ENCODE data around the gene KRTAP12-2. TPM values are rescaled to one million over a fixed set of nuclear protein-coding genes. Genes with fewer than 3 reads are reported as not detected.

KRTAP12-2 gene
- total and polyA plus RNA-seq, 10 of the 15 experiments (the other 5 are each of a cell fraction or from before 2014, with no cell fraction given): not detected

- Histone ChIP-seq H3K4me1 (ENCODE audit: control insufficient read depth, insufficient read depth, low read length) (no peaks in the 10 kb centered on the region), H3K36me3 (ENCODE audit: control insufficient read depth in 2 of 2, insufficient read depth in 2 of 2, low read length in 1 of 2) (no peaks in the 10 kb centered on the region), H3K4me2 (ENCODE audit: control insufficient read depth, insufficient read depth) (no peak overlapping the region), H3K79me2 (ENCODE audit: control insufficient read depth, insufficient read depth, low read length) (no peaks in the 10 kb centered on the region), H3K27me3 (replicated peaks in 1 of 2; ENCODE audit: control insufficient read depth in 2 of 2, insufficient read depth in 2 of 2, low read length in 1 of 2) (no peaks in the 10 kb centered on the region), H4K20me1 (ENCODE audit: control insufficient read depth, insufficient read depth) (no peaks in the 10 kb centered on the region), H2AFZ (ENCODE audit: control insufficient read depth, low read depth, low read length) (no peak overlapping the region), H3K9ac (ENCODE audit: control insufficient read depth, insufficient read depth, low read length) (no peak overlapping the region), H3K4me3 (no peak overlapping the region), H3K9me3 (replicated peaks; ENCODE audit: control insufficient read depth, insufficient read depth, low read length) (peaks cover 1% of the 10 kb centered on the region; the same call in 1 of the 3 replicates), H3K27ac (ENCODE audit: control insufficient read depth, insufficient read depth) (no peak overlapping the region)
- in situ Hi-C loops (cut with MboI): no loop called here
- RAD21 ChIA-PET (ENCODE audit: unreplicated experiment): no interaction called here
- FAIRE-seq: no peak
- intact Hi-C loops (cut with micrococcal nuclease; ENCODE audit: unreplicated experiment): no loop called here
- ATAC-seq: no peak
- WGBS (ENCODE audit: insufficient coverage, insufficient replicate concordance, low lambda C conversion rate, missing lambda C conversion rate): 31% methylated on average over 2 of the region's 2 CpGs
- no peak for DNase-seq (ENCODE audit: low read depth, low spot score)
- no peak for TF ChIP-seq RAD51 (IDR thresholded peaks at IDR 0.05)
- no peak for TF ChIP-seq JUND (IDR thresholded peaks at IDR 0.05; ENCODE audit: low read depth, low read length)
- no peak for TF ChIP-seq POLR2AphosphoS5 (IDR thresholded peaks at IDR 0.05; ENCODE audit: low read length)
- TF ChIP-seq NFIC (IDR thresholded peaks at IDR 0.05; ENCODE audit: low read depth, low read length): no peak
- TF ChIP-seq MAX (IDR thresholded peaks at IDR 0.05; ENCODE audit: low read depth, low read length): no peak
- TF ChIP-seq, protein P1, sequence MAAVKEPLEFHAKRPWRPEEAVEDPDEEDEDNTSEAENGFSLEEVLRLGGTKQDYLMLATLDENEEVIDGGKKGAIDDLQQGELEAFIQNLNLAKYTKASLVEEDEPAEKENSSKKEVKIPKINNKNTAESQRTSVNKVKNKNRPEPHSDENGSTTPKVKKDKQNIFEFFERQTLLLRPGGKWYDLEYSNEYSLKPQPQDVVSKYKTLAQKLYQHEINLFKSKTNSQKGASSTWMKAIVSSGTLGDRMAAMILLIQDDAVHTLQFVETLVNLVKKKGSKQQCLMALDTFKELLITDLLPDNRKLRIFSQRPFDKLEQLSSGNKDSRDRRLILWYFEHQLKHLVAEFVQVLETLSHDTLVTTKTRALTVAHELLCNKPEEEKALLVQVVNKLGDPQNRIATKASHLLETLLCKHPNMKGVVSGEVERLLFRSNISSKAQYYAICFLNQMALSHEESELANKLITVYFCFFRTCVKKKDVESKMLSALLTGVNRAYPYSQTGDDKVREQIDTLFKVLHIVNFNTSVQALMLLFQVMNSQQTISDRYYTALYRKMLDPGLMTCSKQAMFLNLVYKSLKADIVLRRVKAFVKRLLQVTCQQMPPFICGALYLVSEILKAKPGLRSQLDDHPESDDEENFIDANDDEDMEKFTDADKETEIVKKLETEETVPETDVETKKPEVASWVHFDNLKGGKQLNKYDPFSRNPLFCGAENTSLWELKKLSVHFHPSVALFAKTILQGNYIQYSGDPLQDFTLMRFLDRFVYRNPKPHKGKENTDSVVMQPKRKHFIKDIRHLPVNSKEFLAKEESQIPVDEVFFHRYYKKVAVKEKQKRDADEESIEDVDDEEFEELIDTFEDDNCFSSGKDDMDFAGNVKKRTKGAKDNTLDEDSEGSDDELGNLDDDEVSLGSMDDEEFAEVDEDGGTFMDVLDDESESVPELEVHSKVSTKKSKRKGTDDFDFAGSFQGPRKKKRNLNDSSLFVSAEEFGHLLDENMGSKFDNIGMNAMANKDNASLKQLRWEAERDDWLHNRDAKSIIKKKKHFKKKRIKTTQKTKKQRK (IDR thresholded peaks at IDR 0.05; ENCODE audit: low read depth, low read length): no peak
- no peak for TF ChIP-seq ATF3 (IDR thresholded peaks at IDR 0.05; ENCODE audit: borderline replicate concordance, extremely low read depth, low read depth, low read length)
- no peak for TF ChIP-seq SPI1 (IDR thresholded peaks at IDR 0.05; ENCODE audit: borderline replicate concordance, insufficient read depth, low read depth, low read length)
- TF ChIP-seq ZNF274 (IDR thresholded peaks at IDR 0.05; ENCODE audit: insufficient read depth, insufficient read length): no peak
- no peak for TF ChIP-seq STAT3 (IDR thresholded peaks at IDR 0.05; ENCODE audit: low read depth, low read length)
- TF ChIP-seq POLR2AphosphoS2 (IDR thresholded peaks at IDR 0.05; ENCODE audit: low read depth, low read length): no peak
- TF ChIP-seq PML (IDR thresholded peaks at IDR 0.05; ENCODE audit: low read length): no peak
- SMC1A ChIA-PET (ENCODE audit: uncharacterized antibody, unreplicated experiment): no interaction called here
- BruUV-seq (replicated peaks): no TSS peak
- POLR2A ChIA-PET: interaction anchor here (0.7 kb wide), 1 partner anchor 613 kb away, joined by 5 read pairs; no protein-coding TSS in a partner anchor
- CTCF ChIA-PET: no interaction called here
Measured at GRCh38 chr21:44644878-44645277, 21.8 kb downstream of the KRTAP12-2 start.
